PFSK-1 (cell line): ENCODE measurements around the gene TXLNG.

Experiments used
- FOXP2 ChIP-seq: optimal IDR thresholded peaks from 2 replicates; pipeline ENCODE3; 2011; ENCODE audit warnings: borderline replicate concordance, control low read depth, inconsistent platforms; ENCODE audit not compliant: insufficient read depth; ENCODE audit errors: extremely low read length, extremely low read depth
- POLR2AphosphoS5 ChIP-seq: IDR thresholded peaks from 2 replicates; pipeline ENCODE4 v1.6.1; 2012; ENCODE audit warnings: low read depth, mild to moderate bottlenecking, control low read depth, low read length, moderate library complexity
- REST ChIP-seq, 2 experiments: IDR thresholded peaks; 2 replicates each; pipeline versions ENCODE4 v1.6.1 to v1.8.0; 2011 to 2012; ENCODE audit warnings: low read depth in 2 of 2, low read length in 2 of 2, control low read depth in 1 of 2, inconsistent platforms in 1 of 2, mild to moderate bottlenecking in 1 of 2, moderate library complexity in 1 of 2; ENCODE audit not compliant: insufficient read depth in 1 of 2
- SIN3A ChIP-seq: IDR thresholded peaks from 2 replicates; pipeline ENCODE4 v1.6.1; 2012; ENCODE audit warnings: mild to moderate bottlenecking, low read length, moderate library complexity, borderline replicate concordance; ENCODE audit not compliant: insufficient read depth
- TAF1 ChIP-seq: IDR thresholded peaks from 2 replicates; pipeline ENCODE4 v1.6.1; 2012; ENCODE audit warnings: low read length, control low read depth, borderline replicate concordance; ENCODE audit not compliant: insufficient read depth

Gene TXLNG

GRCh38 chrX:16785247-16786138 lies 773 bp upstream of the TXLNG start:
- TF ChIP-seq TAF1 (no peak), POLR2AphosphoS5 (no peak), FOXP2 (no peak), REST (IDR thresholded peaks at IDR 0.05; ENCODE audit: insufficient read depth in 1 of 2, low read depth in 2 of 2, low read length in 2 of 2) (no peak), SIN3A (no peak)

- no peak for TF ChIP-seq POLR2AphosphoS5
- no peak for TF ChIP-seq REST (IDR thresholded peaks at IDR 0.05; ENCODE audit: insufficient read depth in 1 of 2, low read depth in 2 of 2, low read length in 2 of 2)
- no peak for TF ChIP-seq TAF1
- no peak for TF ChIP-seq FOXP2
- no peak for TF ChIP-seq SIN3A
These were observed 797 bp downstream of the TXLNG start for GRCh38 chrX:16786791-16787735.

DNA sequence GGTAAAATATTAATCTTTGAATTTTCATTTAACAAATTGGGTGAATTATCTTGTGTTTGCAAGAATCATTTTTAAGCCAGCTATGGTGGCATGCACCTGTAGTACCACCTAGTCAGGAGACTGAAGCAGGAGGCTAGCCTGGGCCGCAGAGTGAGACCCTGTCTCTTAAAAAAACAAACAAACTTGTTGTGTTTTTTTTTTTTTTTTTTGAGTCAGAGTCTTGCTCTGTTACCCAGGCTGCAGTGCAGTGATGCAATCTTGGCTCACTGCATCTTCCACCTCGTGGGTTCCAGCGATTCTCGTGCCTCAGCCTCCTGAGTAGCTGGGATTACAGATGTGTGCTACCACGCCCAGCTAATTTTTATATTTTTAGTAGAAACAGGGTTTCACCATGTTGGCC lies 2.2 kb downstream of the TXLNG start:
- TF ChIP-seq SIN3A (no peak), FOXP2 (no peak), REST (IDR thresholded peaks at IDR 0.05; ENCODE audit: insufficient read depth in 1 of 2, low read depth in 2 of 2, low read length in 2 of 2) (no peak), POLR2AphosphoS5 (no peak), TAF1 (no peak)

GRCh38 chrX:16796298-16796697 lies 10.0 kb downstream of the TXLNG start:
- TF ChIP-seq REST (IDR thresholded peaks at IDR 0.05; ENCODE audit: insufficient read depth in 1 of 2, low read depth in 2 of 2, low read length in 2 of 2) (no peak), SIN3A (no peak), POLR2AphosphoS5 (no peak), TAF1 (no peak), FOXP2 (no peak)
